NCI-H1417 treated with DMSO at 0.1 percent for 48 hours (cell line): ENCODE data around the gene NKX6-2.

Source experiments
- DNase-seq: peaks from one replicate; lab custom pipeline; 2025; lab: John Stamatoyannopoulos, UW

Gene NKX6-2

DNA sequence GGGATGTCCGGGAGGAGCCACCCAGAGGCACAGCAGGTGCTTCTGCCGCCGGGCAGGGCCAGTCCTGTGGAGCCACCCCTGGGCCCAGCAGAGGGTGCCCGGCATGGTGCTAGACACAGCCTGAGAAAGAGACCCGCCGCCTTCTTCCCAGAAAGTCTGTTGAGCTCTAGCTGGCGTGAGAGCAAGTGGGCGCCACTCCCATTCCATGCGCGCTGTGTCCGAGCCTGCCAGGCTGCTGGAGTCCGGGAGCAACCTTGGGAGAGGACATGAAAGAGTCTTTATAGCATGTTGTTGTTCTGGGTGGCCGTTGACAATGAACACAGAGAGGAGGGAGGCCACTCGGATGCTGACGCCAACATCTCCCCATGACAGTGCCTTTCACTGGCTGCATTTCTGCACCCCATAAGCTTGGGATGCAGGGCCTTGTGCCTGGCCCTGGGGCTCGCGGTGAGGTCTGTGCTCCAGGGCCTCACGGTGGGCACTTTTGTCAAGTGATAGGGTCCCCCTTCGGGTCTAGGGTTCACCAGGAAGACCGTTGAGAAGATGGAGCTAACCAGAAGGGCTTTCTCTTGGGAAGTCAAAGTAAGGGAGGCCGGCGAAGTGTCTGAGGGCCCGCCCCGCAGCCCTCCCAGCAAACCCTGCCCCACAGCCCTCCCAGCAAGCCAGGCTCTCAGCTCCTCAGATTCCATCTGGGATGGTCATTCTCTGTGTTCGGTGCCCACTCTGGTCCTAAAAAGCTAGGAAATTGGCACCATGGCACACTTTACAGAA lies 47.3 kb downstream of the NKX6-2 start:
- no peak for DNase-seq

DNA sequence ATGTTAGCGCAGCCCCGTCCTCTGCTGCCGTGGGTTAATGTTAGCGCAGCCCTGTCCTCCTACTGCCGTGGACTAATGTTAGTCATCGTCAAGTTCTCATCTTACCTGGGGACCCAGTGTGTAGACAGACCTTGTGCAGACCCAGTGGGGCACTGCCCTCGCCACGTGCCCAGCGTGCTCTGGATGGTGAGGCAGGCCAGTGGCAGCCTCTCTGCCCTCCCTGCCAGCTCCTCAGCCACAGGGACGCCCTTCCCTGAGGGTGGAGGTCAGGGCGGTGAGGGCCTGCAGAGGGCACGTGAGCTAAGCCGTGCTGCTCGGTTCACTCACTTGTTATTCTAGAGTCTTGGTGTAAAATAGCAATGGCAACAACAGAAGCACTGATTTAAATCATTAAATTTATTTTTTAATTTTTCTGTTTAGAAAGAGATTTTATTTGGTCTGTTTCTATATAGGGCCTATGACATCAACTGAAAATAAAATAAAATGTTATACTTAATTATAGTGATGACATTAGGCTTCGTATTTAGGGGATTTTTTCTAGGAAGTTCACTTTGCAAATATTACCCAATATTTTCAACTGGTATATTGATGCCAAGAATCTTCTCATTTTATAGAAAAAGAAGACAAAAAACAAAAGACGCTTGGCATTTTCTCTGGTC lies 48.4 kb downstream of the NKX6-2 start:
- DNase-seq, result no peak

DNA sequence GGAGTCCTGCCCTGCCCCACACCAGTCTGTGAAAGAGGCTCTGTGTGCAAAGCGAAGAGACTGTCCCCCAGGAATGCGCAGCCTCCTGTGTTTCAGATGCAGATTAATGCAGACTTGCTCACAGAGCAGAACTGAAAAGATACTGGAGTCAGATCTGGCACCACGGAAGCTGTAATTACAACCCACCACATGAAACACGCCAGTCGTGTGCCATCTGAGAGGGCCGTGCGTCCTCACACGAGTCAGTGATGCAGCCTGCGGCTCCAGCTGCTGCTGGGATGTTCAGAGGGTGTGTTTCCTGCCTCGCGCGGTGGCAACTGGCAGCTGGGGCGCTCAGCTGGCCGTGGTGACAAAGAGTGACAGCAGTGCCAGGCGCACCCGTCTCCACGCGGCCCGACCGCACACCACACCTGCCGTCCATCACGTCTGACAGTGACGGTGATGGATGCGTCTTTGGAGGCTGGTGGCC lies 50.0 kb downstream of the NKX6-2 start:
- DNase-seq, result peak; percentile 5

DNA sequence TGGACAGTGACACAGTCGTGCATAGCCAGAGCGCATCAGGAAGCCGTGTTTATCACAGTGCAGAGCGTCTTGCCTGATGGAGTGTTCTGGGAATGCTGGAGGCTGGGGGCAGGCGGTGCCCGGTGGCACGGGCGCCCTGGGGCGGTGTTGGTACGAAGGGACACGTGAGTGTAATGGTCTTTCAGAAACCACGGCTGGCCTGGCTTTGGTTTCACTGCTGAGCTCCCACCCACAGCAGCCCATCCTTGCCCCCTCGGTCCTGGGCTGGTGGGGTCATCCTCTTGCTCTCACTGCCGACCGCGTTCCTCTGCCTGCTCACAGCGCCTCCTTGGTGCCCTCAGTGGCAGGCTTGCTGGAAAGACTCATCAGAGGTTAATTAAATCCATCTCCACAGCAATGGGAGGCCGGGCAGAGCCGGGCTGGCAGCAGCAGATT lies 50.6 kb downstream of the NKX6-2 start:
- no peak for DNase-seq

DNA sequence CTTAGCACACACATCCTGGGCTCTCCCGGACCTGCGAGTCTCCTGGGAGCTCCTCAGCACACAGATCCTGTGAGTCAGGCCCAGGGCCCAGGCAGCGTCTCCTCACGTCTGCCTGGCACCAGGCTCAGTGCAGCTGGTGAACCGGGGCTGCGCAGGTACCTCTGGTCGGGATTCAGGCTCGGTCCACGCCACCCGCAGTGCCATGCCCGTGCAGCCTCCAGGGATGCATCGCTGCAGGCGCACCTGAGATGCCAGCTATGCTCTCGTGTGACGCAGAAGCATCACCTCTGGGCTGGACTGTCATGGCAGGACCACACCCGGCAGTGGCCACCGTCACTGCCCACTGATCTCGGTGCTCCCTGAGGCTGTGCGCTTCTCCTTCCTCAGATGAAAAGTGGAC lies 52.0 kb downstream of the NKX6-2 start:
- no peak for DNase-seq
